ES-I3 (cell line): ENCODE data around the gene CYB5A.

Experiments used
- H3K36me3 ChIP-seq: 2 replicates; pipeline ENCODE4 v1.6.1; 2013; ENCODE audit warnings: mild to moderate bottlenecking, low read length, control low read depth, moderate library complexity; ENCODE audit not compliant: insufficient read depth
- H3K4me1 ChIP-seq: 2 replicates; pipeline ENCODE4 v1.6.1; 2013; ENCODE audit warnings: mild to moderate bottlenecking, control low read depth, low read length; ENCODE audit not compliant: insufficient read depth
- H3K9ac ChIP-seq: 2 replicates; pipeline ENCODE4 v1.6.1; 2013; ENCODE audit warnings: low read depth, mild to moderate bottlenecking, low read length, moderate library complexity
- H3K9me3 ChIP-seq: 2 replicates; pipeline ENCODE4 v1.6.1; 2013; ENCODE audit warnings: mild to moderate bottlenecking, low read length, moderate library complexity; ENCODE audit not compliant: control insufficient read depth, insufficient read depth

CYB5A gene

DNA sequence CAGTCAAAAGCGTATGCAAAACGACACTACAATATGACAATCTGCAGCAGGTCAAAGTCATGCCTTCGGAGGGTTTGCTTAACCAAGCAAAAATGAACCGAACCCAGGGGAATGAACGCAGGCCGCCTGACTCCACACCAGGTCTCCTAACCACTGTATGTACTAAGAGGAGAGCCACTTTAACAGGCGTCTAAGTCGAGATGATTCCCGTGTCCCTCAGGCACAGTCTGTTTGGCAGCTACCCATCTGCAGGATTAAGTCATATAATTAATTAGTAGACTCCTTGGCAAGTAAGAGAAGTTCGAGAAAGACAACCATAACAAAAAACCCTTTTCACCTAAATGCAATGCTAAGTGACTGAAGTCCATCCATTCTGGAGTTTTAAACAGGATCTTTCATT is 15.2 kb downstream of the CYB5A start:
- peaks cover 10% of the 10 kb centered on the region for H3K4me1 ChIP-seq
- H3K9ac ChIP-seq: no peak overlapping the region
- no peaks in the 10 kb centered on the region; the same call in 1 of the 2 replicates for H3K9me3 ChIP-seq
- no peaks in the 10 kb centered on the region; the same call in 1 of the 2 replicates for H3K36me3 ChIP-seq

DNA sequence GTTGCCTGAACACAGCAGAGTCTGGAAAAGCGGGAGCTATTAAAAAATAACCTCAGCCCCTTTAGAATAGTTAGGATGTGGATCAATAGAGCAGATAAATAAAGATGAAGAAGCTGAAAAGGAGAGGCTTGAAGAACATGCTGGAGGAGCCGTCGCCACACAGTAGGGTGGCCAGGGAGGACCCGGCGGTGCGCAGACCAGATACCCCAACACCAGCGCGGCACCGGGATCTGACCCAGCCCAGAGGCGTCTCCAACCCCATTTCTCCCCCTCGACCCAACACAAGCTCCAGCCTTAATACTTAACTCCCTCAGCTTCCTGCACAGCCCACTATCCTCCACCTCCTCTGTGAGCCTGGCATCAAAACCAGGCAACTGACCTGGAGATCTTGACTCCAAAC is 16.0 kb downstream of the CYB5A start:
- H3K9ac ChIP-seq: no peak overlapping the region
- H3K4me1 ChIP-seq: peaks cover 1% of the 10 kb centered on the region
- no peaks in the 10 kb centered on the region; the same call in 1 of the 2 replicates for H3K9me3 ChIP-seq
- no peaks in the 10 kb centered on the region; the same call in 1 of the 2 replicates for H3K36me3 ChIP-seq

GRCh38 chr18:74274700-74275099 is 17.1 kb downstream of the CYB5A start:
- Histone ChIP-seq H3K36me3 (no peaks in the 10 kb centered on the region; the same call in 1 of the 2 replicates), H3K9ac (no peak overlapping the region), H3K9me3 (no peaks in the 10 kb centered on the region; the same call in 1 of the 2 replicates), H3K4me1 (no peaks in the 10 kb centered on the region)

- Histone ChIP-seq H3K4me1 (no peaks in the 10 kb centered on the region), H3K9me3 (no peaks in the 10 kb centered on the region; the same call in 1 of the 2 replicates), H3K9ac (no peak overlapping the region), H3K36me3 (no peaks in the 10 kb centered on the region; the same call in 1 of the 2 replicates)
These were observed 18.4 kb downstream of the CYB5A start for GRCh38 chr18:74273394-74273793.

DNA sequence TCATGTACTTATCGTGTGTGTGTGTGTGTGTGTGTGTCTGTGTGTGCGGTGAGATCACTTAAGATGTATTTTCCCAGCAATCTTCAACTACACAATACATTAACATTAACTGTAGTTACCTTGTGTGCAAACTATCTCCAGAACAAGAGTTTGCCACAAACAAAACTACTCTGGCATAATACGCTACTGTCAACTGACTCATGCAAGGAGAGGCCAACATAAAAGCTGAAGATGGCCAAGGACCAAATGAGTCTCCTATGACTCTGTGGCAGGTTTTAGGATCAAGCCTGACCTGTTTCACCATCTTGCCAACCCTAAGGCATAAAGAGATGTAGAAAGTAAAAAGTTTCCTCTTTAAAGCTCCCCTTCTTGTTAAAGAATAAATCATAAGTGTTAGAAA is 20.1 kb downstream of the CYB5A start:
- Histone ChIP-seq H3K4me1 (no peaks in the 10 kb centered on the region), H3K9me3 (no peaks in the 10 kb centered on the region), H3K36me3 (no peaks in the 10 kb centered on the region; the same call in 1 of the 2 replicates), H3K9ac (no peak overlapping the region)

DNA sequence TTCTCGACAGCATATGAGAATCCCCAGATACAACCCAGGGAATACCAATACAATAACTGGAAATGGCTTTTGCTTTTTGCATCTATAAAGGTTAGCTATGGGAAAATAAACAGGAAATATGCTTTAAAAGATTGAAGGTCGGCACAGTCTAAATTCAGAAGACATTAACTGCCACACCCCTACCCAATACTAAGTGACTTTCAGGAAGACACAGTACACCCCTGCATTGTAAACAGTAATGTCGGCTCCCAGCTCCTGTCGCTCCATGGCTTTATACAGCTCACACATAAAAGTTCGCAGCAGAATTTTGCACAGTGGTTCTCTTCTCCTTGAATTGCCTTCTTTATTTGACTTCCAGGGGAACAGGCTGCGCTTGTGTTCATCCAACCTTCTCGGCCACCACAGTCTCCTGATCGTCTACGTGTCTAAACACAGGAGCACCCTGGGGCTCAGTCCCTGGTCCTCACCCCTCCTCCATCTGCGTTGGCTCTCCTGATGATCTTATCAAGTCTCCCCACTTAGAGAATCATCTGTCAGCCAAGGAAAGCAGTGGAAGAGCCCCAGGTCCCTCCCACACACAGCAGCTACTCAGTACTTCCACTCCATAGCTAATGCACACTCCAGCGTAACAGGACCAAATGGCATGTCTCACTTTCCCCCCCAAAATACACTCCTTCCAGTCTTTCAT is 22.7 kb downstream of the CYB5A start:
- H3K4me1 ChIP-seq: no peaks in the 10 kb centered on the region
- H3K9ac ChIP-seq: no peak overlapping the region
- H3K36me3 ChIP-seq: no peaks in the 10 kb centered on the region
- no peaks in the 10 kb centered on the region for H3K9me3 ChIP-seq

DNA sequence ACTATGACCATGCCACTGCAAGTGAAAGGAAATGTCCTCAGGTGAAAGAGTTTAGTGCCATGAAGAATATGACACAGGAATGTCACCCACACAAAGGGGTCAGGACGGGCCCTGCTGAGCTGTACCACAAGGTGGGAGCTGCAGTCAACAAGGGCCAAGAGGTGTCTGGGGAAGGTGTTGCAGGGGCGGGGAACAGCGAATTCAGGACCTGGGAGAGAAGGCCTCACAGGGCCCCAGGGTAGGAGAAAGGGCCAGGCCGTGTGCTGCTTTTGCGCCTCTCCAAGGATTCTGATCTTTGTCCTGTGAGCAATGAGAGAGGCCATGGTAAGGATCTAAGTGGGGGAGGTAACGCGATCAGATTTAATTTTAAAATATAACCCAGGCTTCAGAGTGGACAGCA is 23.6 kb downstream of the CYB5A start:
- Histone ChIP-seq H3K4me1 (no peaks in the 10 kb centered on the region), H3K9me3 (no peaks in the 10 kb centered on the region), H3K9ac (no peak overlapping the region), H3K36me3 (no peaks in the 10 kb centered on the region)

DNA sequence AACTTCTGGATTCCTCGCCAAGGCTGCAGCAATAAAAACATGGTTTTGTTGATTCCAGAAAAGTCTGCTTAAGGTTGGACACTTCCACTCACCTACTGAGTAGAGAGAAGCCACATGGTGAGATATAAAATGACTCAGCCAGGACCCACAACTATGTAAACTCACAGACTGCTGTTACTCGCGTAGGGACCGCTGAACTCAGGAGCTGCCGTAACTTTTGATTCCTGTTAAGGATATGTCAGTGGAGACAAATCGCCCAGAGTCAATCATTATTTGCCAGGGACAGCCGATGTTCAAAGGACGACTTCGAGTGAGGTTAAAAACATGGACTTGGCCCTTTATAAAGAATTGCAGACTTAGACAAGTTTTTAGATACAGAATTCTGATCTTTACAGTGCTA is 25.6 kb downstream of the CYB5A start:
- H3K36me3 ChIP-seq: no peaks in the 10 kb centered on the region; the same call in 1 of the 2 replicates

DNA sequence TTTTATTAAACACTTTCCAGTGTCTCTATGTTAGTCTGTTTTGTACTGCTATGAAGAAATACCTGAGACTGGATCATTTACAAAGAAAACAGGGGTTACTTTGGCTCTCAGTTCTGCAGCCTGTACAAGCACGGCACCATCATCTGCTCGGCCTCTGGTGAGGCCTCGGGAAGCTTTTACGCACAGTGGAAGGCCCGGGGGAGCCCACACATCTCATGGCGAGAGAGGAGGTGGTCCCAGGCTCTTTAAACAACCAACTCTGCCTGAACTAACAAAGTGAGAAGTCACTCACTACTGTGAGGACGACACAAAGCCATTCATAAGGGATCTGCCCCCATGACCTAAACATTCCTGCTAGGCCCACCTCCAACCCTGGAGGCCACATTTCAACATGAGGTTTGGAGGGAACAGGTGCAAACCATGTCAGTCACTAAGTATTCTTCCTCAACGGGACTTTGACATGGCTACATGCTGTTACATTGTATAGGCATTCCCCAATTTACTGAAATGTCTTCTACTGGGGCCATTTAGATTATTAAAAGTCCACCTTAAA is 26.1 kb downstream of the CYB5A start:
- H3K9ac ChIP-seq: no peak overlapping the region
- no peaks in the 10 kb centered on the region for H3K9me3 ChIP-seq
- H3K36me3 ChIP-seq: no peaks in the 10 kb centered on the region; the same call in 1 of the 2 replicates
- no peaks in the 10 kb centered on the region for H3K4me1 ChIP-seq

More for the DNA sequence above, 25.6 kb downstream of the CYB5A start:
- Histone ChIP-seq H3K4me1 (no peaks in the 10 kb centered on the region), H3K9ac (no peak overlapping the region), H3K9me3 (no peaks in the 10 kb centered on the region)

GRCh38 chr18:74264303-74265020 is 27.3 kb downstream of the CYB5A start:
- no peaks in the 10 kb centered on the region for H3K9me3 ChIP-seq
- no peak overlapping the region for H3K9ac ChIP-seq
- no peaks in the 10 kb centered on the region for H3K4me1 ChIP-seq
- H3K36me3 ChIP-seq: no peaks in the 10 kb centered on the region; the same call in 1 of the 2 replicates

- H3K9me3 ChIP-seq: no peaks in the 10 kb centered on the region
- peaks cover 9% of the 10 kb centered on the region; the same call in 1 of the 2 replicates for H3K4me1 ChIP-seq
- no peaks in the 10 kb centered on the region; the same call in 1 of the 2 replicates for H3K36me3 ChIP-seq
- no peak overlapping the region for H3K9ac ChIP-seq
These were observed 30.6 kb downstream of the CYB5A start for GRCh38 chr18:74261053-74261713.

- Histone ChIP-seq H3K9me3 (no peaks in the 10 kb centered on the region), H3K36me3 (no peaks in the 10 kb centered on the region; the same call in 1 of the 2 replicates), H3K4me1 (peaks cover 16% of the 10 kb centered on the region; the same call in 1 of the 2 replicates), H3K9ac (no peak overlapping the region)
These were observed 32.4 kb downstream of the CYB5A start for GRCh38 chr18:74259347-74259746.

GRCh38 chr18:74257083-74257482 is 34.7 kb downstream of the CYB5A start:
- Histone ChIP-seq H3K36me3 (no peaks in the 10 kb centered on the region), H3K9ac (no peak overlapping the region), H3K9me3 (no peaks in the 10 kb centered on the region), H3K4me1 (peaks cover 18% of the 10 kb centered on the region)

DNA sequence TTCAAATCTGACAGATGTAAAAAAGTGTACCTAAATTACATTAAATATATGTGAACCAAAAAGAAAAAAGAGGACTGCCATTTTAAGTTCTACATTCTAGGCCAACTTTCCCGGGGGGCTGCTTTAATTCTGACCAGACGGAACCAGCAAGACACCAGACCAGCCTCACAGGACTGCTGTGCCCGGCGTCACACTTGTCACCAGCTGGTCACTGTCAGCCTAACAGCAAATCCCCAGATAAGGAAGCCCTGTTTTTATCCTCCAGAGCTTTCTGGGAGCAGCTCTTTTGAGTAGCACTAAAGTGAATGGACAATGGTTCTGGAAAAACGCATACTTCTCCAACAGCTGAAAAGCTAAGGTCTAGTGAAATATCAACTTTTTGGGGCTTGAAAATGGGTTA is 35.6 kb downstream of the CYB5A start:
- Histone ChIP-seq H3K4me1 (peaks cover 24% of the 10 kb centered on the region), H3K9me3 (no peaks in the 10 kb centered on the region), H3K9ac (no peak overlapping the region), H3K36me3 (no peaks in the 10 kb centered on the region)
